Inflammatory macrophage (primary cell): ENCODE measurements around the gene SPATA24.
"Not testable (repeated sequence)": the region's sequence is repeated elsewhere in the genome, so short reads cannot be mapped to it uniquely, and the experiment has no call there.

Source experiments
- DNase-seq, 2 donors: peaks; one replicate each; pipeline ENCODE4 v3.0.0-alpha.2; 2020 to 2022

SPATA24 gene

GRCh38 chr5:139394654-139395566, 9.0 kb downstream of the SPATA24 start, which contains the start of gene PROB1:
Gene PROB1 (minus strand): TSS chr5:139395104. CDS start chr5:139395081, 23 bp downstream.
- no peak for DNase-seq

- no peak for DNase-seq
Measured at GRCh38 chr5:139394123-139394653, 9.7 kb downstream of the SPATA24 start.

- DNase-seq, result no peak
Measured at GRCh38 chr5:139393497-139394122, 10.3 kb downstream of the SPATA24 start.

- DNase-seq, result peak; percentile 53 to 56
Measured at GRCh38 chr5:139392678-139393496, 11.0 kb downstream of the SPATA24 start.

GRCh38 chr5:139392324-139392677, 11.6 kb downstream of the SPATA24 start:
- DNase-seq, result no peak

GRCh38 chr5:139391570-139392323, 12.1 kb downstream of the SPATA24 start:
- peak in 1 of 2 donors; percentile 46 for DNase-seq

- DNase-seq, result no peak
Measured at GRCh38 chr5:139390639-139391569, 13.0 kb downstream of the SPATA24 start.

GRCh38 chr5:139389701-139390638, 13.9 kb downstream of the SPATA24 start, which contains the start of gene MZB1:
Gene MZB1 (minus strand): TSS chr5:139389913. CDS start chr5:139389856, 57 bp downstream.
- no peak for DNase-seq

GRCh38 chr5:139388198-139388821, 15.6 kb downstream of the SPATA24 start:
- no peak for DNase-seq

GRCh38 chr5:139387611-139388197, 16.2 kb downstream of the SPATA24 start:
- no peak for DNase-seq

GRCh38 chr5:139386956-139387355, 16.9 kb downstream of the SPATA24 start:
- DNase-seq, result not testable (repeated sequence)

GRCh38 chr5:139386050-139386438, 17.8 kb downstream of the SPATA24 start:
- DNase-seq, result peak in 1 of 2 donors; percentile 26

- DNase-seq, result peak; percentile 27 to 47
Measured at GRCh38 chr5:139385061-139386049, 18.5 kb downstream of the SPATA24 start.

- no peak for DNase-seq
Measured at GRCh38 chr5:139384591-139385051, 19.3 kb downstream of the SPATA24 start.

GRCh38 chr5:139383993-139384590, 19.8 kb downstream of the SPATA24 start:
- no peak for DNase-seq

- no peak for DNase-seq
Measured at GRCh38 chr5:139383275-139383992, 20.5 kb downstream of the SPATA24 start, which contains the start of gene SLC23A1. Gene SLC23A1 (minus strand): TSS chr5:139383297. CDS start chr5:139383253, 44 bp downstream.
